Measurements from ENCODE around the gene PLCL2. TPM values are rescaled to one million over a fixed set of nuclear protein-coding genes. Genes with fewer than 3 reads are reported as not detected.

The PLCL2 gene
- total and polyA plus RNA-seq, 10 donors, result 6.9 to 60.4 (median 41.8) TPM

DNA sequence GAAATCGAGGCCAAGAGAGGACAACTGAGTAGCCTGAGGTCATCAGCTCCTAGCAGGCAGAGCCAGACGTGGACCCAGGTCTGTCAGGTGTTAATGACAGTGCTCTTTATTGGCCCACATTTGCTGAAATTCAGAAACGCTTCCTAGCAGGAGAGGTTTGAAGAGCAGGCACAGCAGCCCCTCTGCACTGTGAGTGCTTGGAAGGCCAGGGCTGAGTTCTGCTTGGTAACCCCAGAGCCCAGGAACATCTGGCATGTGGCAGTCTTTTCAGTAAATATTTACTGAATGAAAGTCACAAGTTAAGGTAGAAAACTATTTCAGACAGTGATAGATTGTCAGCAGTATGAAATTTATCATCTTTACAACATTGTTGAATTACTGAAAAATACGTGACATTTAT is 102.4 kb downstream of the PLCL2 start:
- no peaks in the 10 kb centered on the region for H3K36me3 ChIP-seq
- H3K27ac ChIP-seq, result no peak overlapping the region
- WGBS, 5 donors, result 80 to 86% (median 83%) methylated on average over 4 of the region's 4 CpGs
- no peak overlapping the region for H3K4me3 ChIP-seq
- no peak for DNase-seq
- TF ChIP-seq, protein P1, sequence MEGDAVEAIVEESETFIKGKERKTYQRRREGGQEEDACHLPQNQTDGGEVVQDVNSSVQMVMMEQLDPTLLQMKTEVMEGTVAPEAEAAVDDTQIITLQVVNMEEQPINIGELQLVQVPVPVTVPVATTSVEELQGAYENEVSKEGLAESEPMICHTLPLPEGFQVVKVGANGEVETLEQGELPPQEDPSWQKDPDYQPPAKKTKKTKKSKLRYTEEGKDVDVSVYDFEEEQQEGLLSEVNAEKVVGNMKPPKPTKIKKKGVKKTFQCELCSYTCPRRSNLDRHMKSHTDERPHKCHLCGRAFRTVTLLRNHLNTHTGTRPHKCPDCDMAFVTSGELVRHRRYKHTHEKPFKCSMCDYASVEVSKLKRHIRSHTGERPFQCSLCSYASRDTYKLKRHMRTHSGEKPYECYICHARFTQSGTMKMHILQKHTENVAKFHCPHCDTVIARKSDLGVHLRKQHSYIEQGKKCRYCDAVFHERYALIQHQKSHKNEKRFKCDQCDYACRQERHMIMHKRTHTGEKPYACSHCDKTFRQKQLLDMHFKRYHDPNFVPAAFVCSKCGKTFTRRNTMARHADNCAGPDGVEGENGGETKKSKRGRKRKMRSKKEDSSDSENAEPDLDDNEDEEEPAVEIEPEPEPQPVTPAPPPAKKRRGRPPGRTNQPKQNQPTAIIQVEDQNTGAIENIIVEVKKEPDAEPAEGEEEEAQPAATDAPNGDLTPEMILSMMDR (IDR thresholded peaks at IDR 0.05 in 8 of 11, conservative IDR thresholded peaks at IDR 0.05 in 3 of 11), result no peak
- no peak for TF ChIP-seq POLR2AphosphoS5 (IDR thresholded peaks at IDR 0.05)
- no peaks in the 10 kb centered on the region for H3K9me3 ChIP-seq
- H3K27me3 ChIP-seq (replicated peaks in 1 of 7), result no peaks in the 10 kb centered on the region
- intact Hi-C loops (cut with DNase I; ENCODE audit: low total_unique reads), result no loop called here
- peaks cover 1 to 68% (median 24%) of the 10 kb centered on the region in 6 donors for H3K4me1 ChIP-seq

DNA sequence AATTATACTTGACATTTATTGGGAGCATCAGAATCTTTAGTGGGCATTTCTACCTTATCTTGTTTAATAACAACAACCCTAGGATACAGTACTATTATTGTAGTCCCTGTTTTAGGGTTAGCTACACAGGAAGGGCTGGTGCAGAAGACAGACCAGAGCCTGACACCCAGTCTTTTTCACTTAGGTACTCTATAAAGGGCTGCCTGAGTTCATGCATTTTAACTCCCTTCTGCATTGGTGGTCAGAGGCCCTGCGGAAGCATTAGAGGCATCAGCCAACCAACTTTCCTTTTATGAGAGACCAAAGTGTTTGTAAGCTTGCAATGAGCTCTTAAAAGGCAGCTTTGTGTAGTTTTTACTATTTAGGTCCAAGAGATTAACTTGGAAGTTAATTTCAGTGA is 105.4 kb downstream of the PLCL2 start:
- peaks cover 5 to 80% (median 36%) of the 10 kb centered on the region in 6 donors for H3K4me1 ChIP-seq
- TF ChIP-seq POLR2AphosphoS5 (IDR thresholded peaks at IDR 0.05) (no peak), POLR2A (IDR thresholded peaks at IDR 0.05) (no peak)
- TF ChIP-seq, protein P1 (IDR thresholded peaks at IDR 0.05 in 8 of 11, conservative IDR thresholded peaks at IDR 0.05 in 3 of 11), result no peak
- H3K36me3 ChIP-seq, result no peaks in the 10 kb centered on the region
- WGBS, 5 donors, result 89 to 100% (median 94%) methylated on average over 1 of the region's 1 CpG
- no peak overlapping the region for H3K4me3 ChIP-seq
- intact Hi-C loops (cut with DNase I; ENCODE audit: low total_unique reads), result no loop called here
- DNase-seq, result no peak
- no peak overlapping the region for H3K27ac ChIP-seq
- no peaks in the 10 kb centered on the region for H3K9me3 ChIP-seq
- no peaks in the 10 kb centered on the region for H3K27me3 ChIP-seq (replicated peaks in 1 of 7)

DNA sequence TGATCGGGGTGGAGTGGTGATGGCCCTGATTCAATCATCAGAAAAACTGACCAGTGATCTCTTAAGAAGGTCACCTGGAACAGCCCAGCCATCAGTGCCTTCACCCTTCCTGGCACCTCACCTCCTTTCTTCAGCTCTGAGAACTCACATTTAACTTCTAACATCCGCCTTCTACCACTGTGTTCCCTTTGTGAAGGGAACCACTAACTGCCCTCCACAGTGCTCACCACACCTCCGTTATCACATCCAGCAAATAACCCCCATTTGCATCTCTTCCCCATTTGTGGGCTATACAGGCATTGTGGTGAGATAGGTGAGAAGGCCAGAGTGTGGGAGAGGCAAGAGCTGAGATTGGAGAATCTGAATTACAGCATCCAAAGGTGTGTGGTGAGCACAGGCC is 107.4 kb downstream of the PLCL2 start:
- Histone ChIP-seq H3K36me3 (no peaks in the 10 kb centered on the region), H3K4me3 (no peak overlapping the region), H3K27ac (no peak overlapping the region), H3K4me1 (peaks cover 11 to 81% (median 48%) of the 10 kb centered on the region in 6 donors), H3K9me3 (no peaks in the 10 kb centered on the region), H3K27me3 (replicated peaks in 1 of 7) (no peaks in the 10 kb centered on the region)
- 84 to 95% (median 92%) methylated on average over 3 of the region's 3 CpGs for WGBS, 5 donors
- no peak for DNase-seq
- TF ChIP-seq POLR2A (IDR thresholded peaks at IDR 0.05) (no peak), POLR2AphosphoS5 (IDR thresholded peaks at IDR 0.05) (no peak)
- TF ChIP-seq, protein P1 (IDR thresholded peaks at IDR 0.05 in 8 of 11, conservative IDR thresholded peaks at IDR 0.05 in 3 of 11), result no peak
- intact Hi-C loops (cut with DNase I; ENCODE audit: low total_unique reads), result no loop called here

DNA sequence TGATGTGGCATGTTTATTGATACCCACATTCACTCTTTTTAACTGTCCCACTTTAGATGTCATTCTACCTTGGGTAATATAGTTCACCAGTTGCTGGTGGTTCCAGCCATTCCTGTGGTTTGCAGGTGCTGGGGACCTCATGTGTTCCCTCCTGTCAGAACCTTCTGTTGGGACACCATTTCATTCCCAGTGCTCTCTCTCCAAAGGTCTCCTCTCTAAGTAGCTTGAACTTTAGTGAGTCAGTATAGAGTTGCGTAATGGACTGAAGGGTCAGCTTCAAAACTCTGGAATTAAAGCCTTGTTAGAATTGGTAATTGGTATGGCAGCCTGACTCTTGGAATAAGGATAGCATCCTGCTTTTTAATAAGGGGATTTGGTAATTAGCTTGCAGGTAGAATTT is 108.5 kb downstream of the PLCL2 start:
- TF ChIP-seq POLR2AphosphoS5 (IDR thresholded peaks at IDR 0.05), result no peak
- TF ChIP-seq POLR2A (IDR thresholded peaks at IDR 0.05), result no peak
- TF ChIP-seq, protein P1 (IDR thresholded peaks at IDR 0.05 in 8 of 11, conservative IDR thresholded peaks at IDR 0.05 in 3 of 11), result no peak
- H3K9me3 ChIP-seq, result no peaks in the 10 kb centered on the region
- no peaks in the 10 kb centered on the region for H3K27me3 ChIP-seq (replicated peaks in 1 of 7)
- no peak for DNase-seq
- no peak overlapping the region for H3K27ac ChIP-seq
- no peaks in the 10 kb centered on the region for H3K36me3 ChIP-seq
- H3K4me3 ChIP-seq, result no peak overlapping the region
- WGBS, 5 donors, result 92 to 100% (median 95%) methylated on average over 1 of the region's 1 CpG
- peaks cover 15 to 86% (median 53%) of the 10 kb centered on the region in 6 donors for H3K4me1 ChIP-seq
- intact Hi-C loops (cut with DNase I; ENCODE audit: low total_unique reads), result no loop called here

All from spleen (tissue), 11 donors.